Uterus (tissue), 2 donors: ENCODE data around the gene CPM.

ENCODE experiments used
- CTCF ChIP-seq, 4 experiments: fragments of 200-600 bp in 2 of 4; fragments of 450-650 bp in 2 of 4; sonication (generic) in 2 of 4; IDR thresholded peaks; one replicate each; pipeline ENCODE4 v1.5.1; 2016 to 2019; ENCODE audit warnings: antibody characterized with exemption in 4 of 4, mild to moderate bottlenecking in 2 of 4, moderate library complexity in 1 of 4
- POLR2A ChIP-seq, 2 donors: fragments of 450-650 bp; IDR thresholded peaks; one replicate each; pipeline ENCODE4 v1.6.1; 2016; ENCODE audit warnings: antibody characterized with exemption in 2 of 2, mild to moderate bottlenecking in 1 of 2, moderate library complexity in 1 of 2

GRCh38 chr12:68838046-68838886 lies 94.7 kb downstream of the CPM start:
- TF ChIP-seq POLR2A (IDR thresholded peaks at IDR 0.05) (no peak), CTCF (IDR thresholded peaks at IDR 0.05) (no peak)
